SU-DHL-6 (cell line): ENCODE results near the gene HES7.

Experiments
- EZH2phosphoT487 ChIP-seq: fragments of 200-600 bp; sonication (generic), shearing (Covaris generic); conservative IDR thresholded peaks from 2 replicates; pipeline ENCODE4 v1.6.1; 2018; ENCODE audit warnings: mild to moderate bottlenecking, antibody characterized with exemption, low read length, moderate library complexity, mixed read lengths
- TF ChIP-seq, protein P1 (sequence below): fragments of 200-600 bp; sonication (generic); IDR thresholded peaks from one replicate; pipeline ENCODE4 v1.5.1; 2017; ENCODE audit warnings: antibody characterized with exemption, mild to moderate bottlenecking, low read length, moderate library complexity; ENCODE audit not compliant: insufficient read depth, poor library complexity, severe bottlenecking

DNA sequence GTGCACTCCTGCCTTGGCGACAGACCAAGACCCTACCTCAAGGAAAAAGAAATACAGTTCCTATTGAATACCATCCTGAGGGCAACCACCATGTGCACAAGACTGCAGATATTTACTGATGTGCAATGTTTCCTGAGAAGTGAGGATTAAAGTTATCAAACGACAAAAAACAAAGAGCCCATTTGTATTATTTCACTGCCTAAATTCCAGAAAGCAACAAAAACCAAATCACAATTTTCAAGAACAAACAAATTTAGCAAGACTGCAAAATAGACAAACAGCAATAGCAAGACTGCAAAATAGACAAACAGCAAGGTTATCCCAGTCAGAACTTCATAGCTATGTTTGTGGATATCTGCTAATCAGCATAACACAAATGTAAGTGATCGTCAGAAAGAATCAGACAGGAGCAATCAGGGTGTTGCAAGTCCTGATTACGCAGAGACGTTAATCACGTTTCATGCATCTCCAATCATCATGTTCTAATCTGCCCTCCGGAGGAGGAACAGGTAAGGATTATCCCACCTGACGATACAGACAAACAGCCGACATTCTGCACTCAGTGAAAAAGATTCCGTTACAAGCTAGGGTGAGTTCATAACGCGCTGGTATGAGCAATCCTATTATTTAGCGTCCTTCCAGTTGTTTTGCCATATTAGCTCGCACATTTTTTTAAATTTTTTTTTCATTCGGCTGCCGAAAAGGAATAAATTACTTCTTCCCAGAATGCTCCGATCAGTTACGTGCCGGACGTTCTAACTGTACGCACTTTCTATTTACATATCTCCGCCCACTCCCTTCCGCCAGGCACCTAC lies 49.4 kb upstream of the HES7 start:
- TF ChIP-seq, protein P1, sequence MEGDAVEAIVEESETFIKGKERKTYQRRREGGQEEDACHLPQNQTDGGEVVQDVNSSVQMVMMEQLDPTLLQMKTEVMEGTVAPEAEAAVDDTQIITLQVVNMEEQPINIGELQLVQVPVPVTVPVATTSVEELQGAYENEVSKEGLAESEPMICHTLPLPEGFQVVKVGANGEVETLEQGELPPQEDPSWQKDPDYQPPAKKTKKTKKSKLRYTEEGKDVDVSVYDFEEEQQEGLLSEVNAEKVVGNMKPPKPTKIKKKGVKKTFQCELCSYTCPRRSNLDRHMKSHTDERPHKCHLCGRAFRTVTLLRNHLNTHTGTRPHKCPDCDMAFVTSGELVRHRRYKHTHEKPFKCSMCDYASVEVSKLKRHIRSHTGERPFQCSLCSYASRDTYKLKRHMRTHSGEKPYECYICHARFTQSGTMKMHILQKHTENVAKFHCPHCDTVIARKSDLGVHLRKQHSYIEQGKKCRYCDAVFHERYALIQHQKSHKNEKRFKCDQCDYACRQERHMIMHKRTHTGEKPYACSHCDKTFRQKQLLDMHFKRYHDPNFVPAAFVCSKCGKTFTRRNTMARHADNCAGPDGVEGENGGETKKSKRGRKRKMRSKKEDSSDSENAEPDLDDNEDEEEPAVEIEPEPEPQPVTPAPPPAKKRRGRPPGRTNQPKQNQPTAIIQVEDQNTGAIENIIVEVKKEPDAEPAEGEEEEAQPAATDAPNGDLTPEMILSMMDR = no peak
- TF ChIP-seq EZH2phosphoT487 = no peak
